Activated naive CD8-positive, alpha-beta T cell treated with anti-CD3 and anti-CD28 coated beads, Interleukin-2, amount 50 U/mL, for 16 hours (primary cell): ENCODE data around the gene GFOD1.
"Not testable (repeated sequence)": the region's sequence is repeated elsewhere in the genome, so short reads cannot be mapped to it uniquely, and the experiment has no call there.

ENCODE experiments used
- DNase-seq: peaks from one replicate; pipeline ENCODE4 v3.0.0-alpha.2; 2020; ENCODE audit warnings: low read depth, low spot score

Gene GFOD1

DNA sequence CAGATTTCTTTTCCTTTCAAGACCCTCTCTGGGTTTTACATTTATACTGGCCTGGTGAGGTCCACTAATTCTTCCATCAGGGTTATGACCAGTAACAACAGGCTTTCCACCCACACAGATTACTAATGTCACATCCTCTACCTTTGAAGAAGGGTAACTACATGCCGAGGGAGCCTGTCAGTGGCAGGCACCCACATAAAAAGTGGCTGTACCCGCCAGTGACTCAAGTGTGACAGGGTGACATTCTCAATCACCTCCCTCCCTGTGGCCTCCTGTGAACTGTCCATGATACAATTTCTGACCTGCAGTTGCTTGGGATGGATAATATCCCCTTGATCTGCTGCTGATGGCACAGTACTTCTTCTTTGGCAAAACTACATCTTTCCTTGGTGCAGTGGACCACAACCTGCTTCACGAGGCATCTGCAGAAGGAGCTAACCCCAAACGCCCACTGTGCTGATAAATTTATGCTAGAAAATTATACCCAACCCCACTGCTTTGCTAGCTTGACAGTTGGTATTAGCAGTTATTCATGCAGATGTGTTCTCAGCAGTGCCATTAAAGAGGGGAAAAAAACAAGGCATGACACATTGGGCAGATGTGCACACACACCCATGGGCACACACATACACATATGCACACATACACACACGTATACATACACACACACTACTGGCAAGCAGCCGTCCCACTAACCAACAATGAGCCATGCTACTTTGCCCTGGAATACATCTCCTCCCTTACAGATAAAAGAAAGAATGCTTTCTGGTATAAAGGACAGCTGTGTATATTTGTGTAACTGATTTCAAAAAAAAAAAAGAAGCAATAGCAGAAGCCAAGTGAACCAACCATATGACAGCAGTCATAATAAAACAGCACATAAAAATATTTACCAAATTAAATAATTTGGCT lies 20.8 kb downstream of the GFOD1 start:
- no peak for DNase-seq

DNA sequence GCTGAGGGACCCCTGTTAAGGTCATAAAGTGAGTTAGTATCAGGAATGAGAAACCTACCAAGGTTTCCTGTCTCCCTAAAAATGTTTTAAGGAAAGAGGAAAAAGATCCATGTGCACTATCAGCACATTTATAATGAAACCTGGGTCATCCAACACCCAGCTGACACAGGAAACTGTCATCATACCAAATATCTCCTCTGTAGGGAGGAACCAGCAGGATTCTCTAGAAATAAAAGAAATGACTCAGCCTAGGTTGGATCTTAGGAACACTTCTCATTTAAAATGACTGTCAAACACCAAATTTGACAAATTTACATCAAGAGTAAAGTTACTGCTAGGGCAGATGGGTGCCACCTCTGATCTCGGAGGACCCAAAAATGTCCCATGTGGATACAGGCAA lies 21.7 kb downstream of the GFOD1 start:
- no peak for DNase-seq

DNA sequence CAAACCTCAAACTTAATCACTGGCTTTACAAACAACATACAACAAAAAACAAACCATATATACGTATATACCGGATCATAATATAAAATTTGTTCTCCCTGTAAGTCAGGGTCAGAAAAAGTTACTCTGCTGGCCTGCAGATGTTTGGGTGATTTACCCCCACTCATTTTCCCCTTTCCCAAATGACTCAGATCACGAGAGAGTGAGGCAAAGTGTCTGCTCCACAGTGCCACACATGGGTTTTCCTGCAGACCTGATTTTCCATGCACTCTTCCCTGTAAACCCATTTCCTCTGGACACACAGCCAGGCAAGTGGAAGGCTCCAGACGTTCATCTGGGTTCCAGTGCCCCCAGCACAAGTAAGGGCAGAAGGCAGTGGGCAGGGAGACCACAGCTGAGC lies 23.5 kb downstream of the GFOD1 start:
- DNase-seq = no peak

DNA sequence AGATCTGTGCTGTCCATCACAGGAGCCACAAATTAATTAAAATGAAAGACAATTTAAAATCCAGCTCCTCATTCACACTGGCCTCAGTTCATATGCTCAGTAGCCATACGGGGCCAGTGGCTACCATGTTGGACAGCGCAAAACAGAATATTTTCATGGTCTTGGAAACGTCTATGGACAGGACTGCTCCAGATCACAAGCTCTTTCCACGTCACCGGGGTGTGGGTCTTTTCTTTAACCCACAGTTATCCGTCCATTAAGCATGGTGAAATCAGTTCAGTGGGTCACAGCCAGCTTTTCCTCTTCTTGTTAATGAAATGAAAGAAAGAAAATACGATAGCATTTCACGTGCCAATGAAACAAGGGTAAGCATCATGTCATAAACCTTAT lies 24.1 kb downstream of the GFOD1 start:
- no peak for DNase-seq

DNA sequence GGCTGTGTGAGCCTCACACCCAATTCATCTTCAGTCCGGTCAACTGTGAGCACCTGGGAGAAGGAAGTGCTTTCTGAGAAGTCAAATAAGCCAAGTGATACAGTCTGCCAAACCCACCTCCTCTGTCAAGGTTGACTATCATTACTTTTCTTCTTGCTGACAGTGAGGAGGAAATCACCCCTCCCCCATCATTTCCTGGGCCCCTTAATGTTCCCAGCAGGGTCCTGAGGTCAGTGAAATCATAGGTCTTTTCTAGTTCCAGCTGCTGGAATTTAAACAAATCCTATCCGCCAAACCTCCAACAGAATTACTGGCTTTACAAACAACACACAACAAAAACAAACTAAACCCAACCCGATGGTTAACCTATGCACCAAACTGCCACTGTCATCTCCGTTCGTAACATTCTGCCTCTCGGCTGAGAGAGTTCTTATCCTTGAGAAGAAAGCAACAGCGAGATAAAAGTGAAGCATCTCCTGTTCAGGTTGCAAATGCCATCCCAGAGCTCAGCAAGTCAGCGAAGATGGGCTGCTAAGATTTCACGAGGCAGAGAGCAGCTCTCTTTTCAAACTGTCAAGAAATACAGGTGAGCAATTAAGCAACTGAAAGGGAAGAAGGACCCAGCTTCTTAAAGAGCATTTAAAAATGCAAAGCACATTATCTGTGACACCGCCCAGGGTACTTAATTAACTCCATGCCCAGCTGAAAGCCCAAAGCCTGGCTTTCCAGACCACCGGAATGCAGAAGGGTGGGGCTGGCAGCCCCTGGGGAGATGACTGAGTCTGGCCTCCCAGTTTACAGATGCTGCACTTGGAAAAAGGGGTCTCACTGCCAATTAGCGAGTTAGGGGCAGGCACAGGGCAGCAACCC lies 24.7 kb downstream of the GFOD1 start:
- DNase-seq = no peak

DNA sequence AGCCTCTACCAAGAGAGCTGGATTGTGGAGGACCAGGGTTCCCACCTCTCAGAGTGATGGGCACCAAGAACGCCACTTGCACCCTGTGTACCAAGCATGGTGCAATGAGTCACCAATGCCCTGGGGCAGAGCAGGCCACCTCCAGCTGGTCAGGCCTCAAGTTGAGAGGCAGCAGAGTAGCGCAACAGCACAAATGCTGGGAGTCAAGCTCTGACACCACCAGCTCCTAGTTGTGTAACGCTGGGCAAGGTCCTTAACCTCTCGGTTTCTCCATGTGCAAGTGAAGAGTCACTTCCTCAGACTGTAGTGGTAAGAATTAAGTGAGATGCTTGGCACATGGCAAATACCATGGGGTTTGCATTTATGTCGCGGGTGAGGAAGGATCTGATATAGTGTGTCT lies 25.6 kb downstream of the GFOD1 start:
- DNase-seq = no peak

DNA sequence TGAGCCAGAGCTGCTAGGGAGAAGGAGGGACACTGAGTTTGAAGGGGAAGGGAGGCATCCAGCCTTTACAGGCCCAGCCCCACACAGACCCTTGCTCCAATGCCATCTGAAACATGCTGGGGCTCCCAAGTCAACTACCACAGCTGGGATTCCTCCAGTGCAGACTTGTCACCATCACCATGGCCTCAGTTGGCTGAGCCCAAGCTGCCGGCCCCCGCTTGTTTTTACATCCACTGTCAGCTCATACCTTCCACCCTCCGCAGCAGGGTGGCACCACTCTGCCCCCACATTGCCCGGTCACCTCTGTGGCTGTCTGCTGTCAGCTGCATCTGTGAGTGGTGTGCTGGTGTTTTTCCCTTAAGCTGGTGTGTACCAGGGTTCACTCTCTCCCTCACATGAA lies 26.1 kb downstream of the GFOD1 start:
- no peak for DNase-seq

DNA sequence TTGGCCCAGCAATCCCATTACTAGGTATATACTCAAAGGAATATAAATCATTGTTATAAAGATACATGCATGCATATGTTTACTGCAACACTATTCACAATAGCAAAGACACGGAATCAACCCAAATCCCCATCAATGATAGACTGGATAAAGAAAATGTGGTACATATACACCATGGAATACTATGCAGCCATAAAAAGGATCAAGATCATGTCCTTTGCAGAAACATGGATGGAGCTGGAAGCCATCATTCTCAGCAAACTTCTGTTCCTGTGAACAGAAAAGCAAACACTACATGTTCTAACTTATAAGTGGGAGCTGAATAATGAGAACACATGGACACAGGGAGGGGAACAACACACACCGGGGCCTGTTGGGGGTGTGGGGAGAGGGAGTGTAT lies 27.1 kb downstream of the GFOD1 start:
- DNase-seq = not testable (repeated sequence)

DNA sequence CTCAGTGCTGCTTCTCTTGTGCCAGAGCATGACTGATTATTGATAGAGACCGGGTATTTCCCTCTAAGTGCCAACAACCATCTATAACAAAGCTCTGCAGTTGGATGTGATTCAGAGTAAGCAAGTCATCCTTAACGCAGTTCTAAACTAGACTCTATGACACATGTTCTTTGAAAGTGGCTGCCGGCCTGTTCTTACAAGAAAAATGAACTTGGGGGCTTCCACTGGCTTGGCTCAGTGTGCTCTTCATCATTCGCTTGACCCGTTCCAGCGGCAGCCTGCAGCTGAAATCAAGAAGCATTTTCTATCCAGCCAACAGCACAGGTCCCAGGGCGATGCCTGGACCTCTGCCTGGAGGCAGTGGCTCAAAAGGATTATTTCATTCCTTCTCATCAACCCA lies 29.8 kb downstream of the GFOD1 start:
- no peak for DNase-seq

DNA sequence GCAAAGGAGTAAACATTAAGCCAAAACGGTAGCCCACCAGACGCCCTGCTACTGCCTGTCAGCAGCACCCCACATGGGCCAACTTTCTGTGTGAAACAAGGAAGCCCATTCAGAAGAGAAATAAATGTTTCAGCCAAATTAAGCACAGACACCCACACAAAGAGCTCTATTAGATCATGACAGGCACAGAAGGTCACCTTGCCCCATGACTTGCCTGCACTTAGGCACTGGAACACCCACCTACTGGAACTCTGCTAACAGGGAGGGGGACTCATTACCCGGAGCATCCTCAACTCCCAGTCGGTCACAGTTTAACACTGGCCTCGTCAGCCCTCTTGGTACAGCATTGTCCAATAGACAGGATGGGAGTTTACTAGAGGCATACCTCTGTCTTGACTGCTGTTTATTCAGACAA lies 31.8 kb downstream of the GFOD1 start:
- no peak for DNase-seq

DNA sequence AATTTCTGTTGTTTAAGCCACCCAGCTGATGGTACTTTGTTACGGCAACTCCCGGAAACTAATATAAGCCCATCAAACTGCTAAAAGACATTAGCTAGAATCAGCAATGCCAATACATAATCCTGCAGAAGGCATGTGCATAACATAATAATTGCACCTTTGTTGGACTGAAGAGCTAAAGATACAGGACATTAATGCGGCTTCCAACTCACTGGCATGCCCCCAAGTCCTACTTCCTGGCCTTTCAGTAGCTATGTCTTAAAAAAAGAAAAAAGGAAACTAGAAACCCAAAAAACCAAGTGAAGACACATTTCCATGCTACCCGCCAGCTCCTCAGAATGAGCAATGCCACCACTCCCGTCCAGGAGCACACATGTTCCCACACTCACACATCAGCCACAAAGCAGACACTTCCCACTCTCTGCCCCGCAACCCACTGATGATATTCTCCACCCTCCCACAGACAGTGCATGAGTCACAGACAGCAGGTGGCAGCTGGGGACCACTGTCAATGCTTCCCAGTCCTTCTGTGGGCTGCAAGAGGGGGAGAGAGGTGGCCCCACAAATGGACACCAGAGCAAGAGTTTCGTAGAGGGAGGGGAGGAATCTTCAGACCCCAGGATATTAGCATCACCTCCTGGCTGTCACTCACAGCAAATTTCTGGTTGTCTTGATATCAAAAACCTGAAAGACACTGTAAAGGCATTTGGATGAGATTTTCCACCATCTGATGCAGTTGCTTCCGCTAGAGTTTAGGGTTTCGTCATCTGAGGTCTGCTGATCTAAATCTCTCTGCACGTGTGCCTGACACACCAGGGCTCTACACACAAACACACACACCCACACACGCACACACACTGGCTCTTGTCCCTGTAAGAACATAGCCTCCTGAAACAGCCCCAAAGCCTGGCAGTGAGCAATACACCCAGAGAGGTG lies 32.8 kb downstream of the GFOD1 start:
- DNase-seq = peak; percentile 70

DNA sequence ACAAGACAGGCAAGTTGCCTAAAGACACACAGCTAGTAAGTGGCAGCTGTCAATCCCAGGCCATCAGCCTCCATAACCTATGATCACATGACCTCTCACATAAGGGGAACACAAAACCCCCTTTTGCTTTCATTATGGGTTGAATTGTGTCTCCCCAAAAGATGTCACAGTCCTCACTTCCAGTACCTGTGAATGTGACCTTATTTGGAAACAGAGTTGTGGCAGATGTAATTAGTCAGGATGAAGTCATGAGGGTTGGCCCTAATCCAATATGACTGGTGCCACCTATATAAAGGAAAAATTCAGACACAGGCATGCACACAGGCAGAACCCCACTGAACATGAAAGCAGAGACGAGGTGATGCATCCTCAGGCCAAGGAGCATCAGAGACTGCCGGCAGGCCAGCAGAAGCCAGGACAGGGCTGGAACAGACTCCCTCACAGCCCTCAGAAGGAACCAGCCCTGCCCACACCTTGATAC lies 33.6 kb downstream of the GFOD1 start:
- DNase-seq = peak; percentile 11

DNA sequence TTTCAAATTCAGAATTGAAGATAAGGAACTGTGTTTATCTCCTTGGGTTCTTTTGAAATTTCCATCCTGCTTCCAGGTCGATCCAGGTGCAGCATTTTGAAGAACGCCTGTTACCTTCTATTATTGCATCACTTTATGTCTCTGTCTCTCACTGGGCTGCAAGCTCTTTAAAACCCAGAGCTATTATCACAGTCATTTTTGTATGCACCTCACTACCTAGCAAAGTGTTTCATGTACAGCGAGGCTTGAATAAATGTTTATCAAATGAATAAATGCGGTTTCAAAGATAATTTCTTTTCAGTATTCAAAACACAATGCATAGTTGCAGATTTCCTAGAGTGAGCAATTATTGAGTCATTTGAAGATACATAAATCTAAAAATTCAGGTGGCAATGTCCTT lies 34.2 kb downstream of the GFOD1 start:
- no peak for DNase-seq

DNA sequence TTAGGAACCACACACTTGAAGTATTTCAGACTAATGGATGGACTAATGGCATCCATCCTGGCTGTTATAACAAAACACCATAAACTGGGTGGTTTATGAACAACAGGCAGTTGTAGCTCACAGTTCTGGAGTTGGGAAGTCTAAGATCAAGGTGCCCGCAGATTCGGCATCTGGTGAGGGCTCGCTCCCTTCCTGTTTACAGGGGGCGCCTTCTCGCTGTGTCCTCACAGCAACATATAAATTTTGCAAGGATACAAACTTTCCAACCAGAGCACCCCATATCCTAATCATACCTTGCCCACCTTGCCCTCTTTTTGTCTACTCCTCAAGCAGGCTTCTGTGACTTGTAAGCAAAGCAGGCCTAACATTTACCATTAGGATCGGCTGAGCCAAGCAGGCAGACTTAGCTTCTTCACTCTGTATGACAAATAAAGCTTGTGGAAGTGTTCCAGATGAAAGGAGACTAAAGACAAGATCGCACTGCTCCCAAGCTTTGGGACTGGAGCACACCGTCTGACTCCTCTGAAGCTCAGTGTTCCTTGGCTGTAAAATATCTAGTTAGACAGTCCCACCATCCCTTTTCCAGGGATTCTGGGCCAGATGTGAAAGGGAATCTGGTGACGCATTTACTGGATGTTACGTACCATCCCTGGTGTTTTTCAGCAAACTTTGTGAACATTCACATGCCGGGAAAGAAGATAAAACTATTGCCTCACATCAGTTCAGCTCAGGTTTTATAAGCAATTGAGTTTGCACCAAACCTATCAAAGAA lies 34.9 kb downstream of the GFOD1 start:
- DNase-seq = no peak

DNA sequence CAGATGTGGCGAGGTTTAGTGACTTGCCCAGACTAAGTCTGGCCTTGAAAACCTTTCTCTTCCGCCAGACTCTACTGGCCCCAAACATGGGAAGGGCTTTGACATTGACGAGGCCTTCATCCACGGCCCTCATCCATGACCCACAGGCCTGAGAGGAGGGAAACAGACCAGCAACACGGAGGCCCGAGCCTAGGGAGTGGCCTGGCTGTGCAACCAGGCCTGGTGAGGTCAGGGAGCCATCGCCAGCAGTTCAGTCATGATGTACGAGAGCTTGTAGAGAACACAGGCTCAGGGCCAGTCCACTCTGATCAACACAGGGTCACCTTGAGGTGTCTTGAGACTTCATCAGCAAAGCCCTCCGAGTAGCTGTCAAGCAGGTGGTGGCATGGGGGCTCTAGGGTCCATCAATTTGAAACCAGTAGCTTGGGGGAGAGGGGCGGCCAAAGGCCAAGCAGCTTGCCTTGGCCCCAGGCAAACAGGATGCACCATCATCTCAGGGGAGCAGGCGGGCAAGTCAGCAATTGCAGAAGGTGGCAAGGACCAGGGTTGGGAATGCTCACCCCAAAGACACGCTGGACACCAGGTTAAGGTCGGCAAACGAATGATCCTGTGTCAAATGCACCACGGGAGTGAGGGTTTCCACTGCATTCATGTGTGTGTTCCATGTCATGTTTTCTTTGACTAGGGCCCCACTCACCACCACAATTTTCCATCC lies 36.1 kb downstream of the GFOD1 start:
- DNase-seq = no peak

DNA sequence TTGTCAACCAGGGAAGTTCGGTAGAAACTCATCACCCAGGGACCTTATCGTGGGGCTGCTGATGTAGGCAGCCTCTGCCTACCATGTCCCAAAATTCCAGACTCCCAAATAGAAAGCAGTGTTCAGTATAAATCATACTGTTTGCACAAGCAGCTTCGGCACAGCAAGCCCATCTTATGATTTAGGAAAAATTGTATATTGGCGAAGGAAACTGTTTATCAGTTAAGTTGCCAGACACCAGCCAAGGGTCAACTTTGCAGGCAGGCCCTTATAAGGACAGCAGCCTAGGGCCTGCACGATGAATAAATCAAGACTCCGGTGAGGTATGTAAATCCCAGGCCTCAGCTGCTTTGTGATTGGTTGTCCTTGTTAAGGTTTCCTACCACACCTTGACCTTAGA lies 36.8 kb downstream of the GFOD1 start:
- DNase-seq = no peak

DNA sequence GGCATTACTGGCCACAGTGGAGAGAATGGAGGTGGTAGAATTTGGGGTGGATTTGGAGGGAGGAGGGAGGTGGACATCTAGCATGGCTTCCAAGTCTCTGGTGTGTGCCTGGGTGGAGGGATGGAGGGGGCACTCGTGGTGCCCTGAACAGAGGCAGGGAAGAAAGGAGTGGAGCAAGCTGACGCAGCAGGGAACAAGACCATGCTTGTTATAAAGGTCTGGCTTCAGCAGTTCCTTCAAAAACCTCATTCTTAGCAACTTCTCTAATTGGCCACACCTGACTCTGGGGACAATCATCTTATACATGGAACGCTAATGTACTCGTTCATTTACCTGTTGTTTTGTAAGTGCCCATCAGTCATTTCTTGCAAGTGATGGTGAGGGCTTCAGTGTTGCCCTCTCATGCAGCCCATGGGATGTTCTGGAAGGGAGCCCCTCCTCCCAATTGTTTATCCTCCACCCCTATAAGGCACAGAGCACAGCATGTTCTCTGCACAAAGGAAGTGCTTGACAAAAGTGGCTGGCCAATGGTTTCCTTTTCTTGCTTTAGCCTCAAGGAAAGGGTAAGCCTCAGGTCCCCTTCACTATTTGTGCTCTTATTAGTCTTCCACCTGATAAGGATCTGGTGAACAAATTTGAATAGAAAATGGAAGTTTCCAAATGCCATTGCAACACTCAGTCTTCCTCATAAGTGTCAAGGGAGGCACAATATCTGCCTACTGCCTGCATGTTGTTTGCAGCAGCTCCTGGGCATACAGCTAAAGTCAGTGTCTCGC lies 39.3 kb downstream of the GFOD1 start:
- no peak for DNase-seq

DNA sequence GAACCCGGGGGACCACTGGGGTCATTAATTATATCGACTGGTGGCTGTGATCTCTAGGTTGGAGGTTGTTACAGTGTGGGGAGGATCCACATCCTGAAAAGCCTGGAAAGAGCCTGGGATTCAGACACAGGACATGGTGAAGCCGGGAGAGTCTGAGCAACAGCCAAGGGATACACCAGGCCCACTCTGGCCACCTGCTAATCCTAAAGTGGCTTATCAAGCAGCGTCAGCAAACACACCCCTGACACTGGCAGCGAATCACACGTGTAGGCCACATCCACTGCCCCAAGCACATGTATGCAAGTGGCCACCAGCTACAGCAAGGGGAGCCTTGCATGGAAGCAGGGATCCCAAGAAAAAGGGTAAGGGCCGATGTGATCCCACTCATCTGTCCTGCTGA lies 41.0 kb downstream of the GFOD1 start:
- no peak for DNase-seq

DNA sequence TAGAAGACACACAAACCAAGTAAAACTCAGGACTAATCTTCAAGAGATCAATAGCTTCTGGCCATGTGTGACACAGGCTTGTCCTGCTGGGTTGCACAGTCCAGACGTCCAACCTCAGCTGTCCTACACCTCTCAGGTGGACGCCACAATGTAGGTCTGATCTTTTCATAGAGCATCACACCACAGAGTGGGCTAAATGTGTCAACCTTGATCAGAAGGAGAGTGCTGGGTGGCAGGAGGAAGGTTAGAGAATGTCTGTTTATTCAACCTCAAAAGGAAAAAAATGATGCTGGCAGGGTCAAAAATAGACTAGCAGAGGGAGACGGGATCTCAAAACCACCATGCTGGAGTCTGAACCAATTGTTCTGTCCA lies 41.7 kb downstream of the GFOD1 start:
- DNase-seq = no peak
